ENCODE data around the gene TGM5.

GRCh38 chr15:43274136-43274535 is 7.4 kb upstream of the TGM5 start:
- TF ChIP-seq CTCF (IDR thresholded peaks at IDR 0.05; ENCODE audit: insufficient read depth, low read length, poor library complexity, severe bottlenecking) (no peak), EZH2phosphoT487 (conservative IDR thresholded peaks at IDR 0.05; ENCODE audit: low read length) (no peak)

Measured in SU-DHL-6 (cell line).